Gastroesophageal sphincter (tissue), 4 donors: Measurements from ENCODE around the gene CERK. TPM values are rescaled to one million over a fixed set of nuclear protein-coding genes. Genes with fewer than 3 reads are reported as not detected.
A peak's percentile ranks its signal among the peaks of the same experiment; 100 is the strongest.

Experiments used
- ATAC-seq: fragments of 150-250 bp; one replicate; pipeline ENCODE4 v1.9.1; 2016; ENCODE audit warnings: mild to moderate bottlenecking, moderate library complexity
- H3K27ac ChIP-seq, 4 donors: fragments of 200-600 bp; sonication (generic) in 3 of 4; 1 replicate in 3 of 4; 2 replicates in 1 of 4; pipeline ENCODE4 v1.5.1; 2016 to 2019
- H3K27me3 ChIP-seq: fragments of 200-600 bp; sonication (generic); one replicate; pipeline ENCODE4 v1.5.1; 2019
- H3K36me3 ChIP-seq, 2 donors: fragments of 200-600 bp; sonication (generic); one replicate each; pipeline ENCODE4 v1.5.1; 2019; ENCODE audit warnings: control low read depth in 1 of 2
- H3K4me1 ChIP-seq, 3 donors: fragments of 200-600 bp; sonication (generic); 1 replicate in 2 of 3; 2 replicates in 1 of 3; pipeline ENCODE4 v1.5.1; 2016 to 2019; ENCODE audit warnings: control low read depth in 2 of 3
- H3K4me3 ChIP-seq, 2 donors: fragments of 200-600 bp; sonication (generic); one replicate each; pipeline ENCODE4 v1.5.1; 2019; ENCODE audit warnings: mild to moderate bottlenecking in 1 of 2, moderate library complexity in 1 of 2
- H3K9me3 ChIP-seq, 3 donors: fragments of 200-600 bp; sonication (generic); one replicate each; pipeline ENCODE4 v1.5.1; 2017 to 2019; ENCODE audit warnings: control low read depth in 2 of 3
- EP300 ChIP-seq: sonication (generic); formaldehyde crosslinking; IDR thresholded peaks from one replicate; pipeline ENCODE4 v1.6.1; 2017; ENCODE audit warnings: antibody characterized with exemption, mild to moderate bottlenecking
- POLR2A ChIP-seq, 2 donors: fragments of 450-650 bp; IDR thresholded peaks; one replicate each; pipeline ENCODE4 v1.6.1; 2017; ENCODE audit warnings: antibody characterized with exemption in 2 of 2, mild to moderate bottlenecking in 2 of 2, moderate library complexity in 1 of 2
- POLR2AphosphoS5 ChIP-seq: sonication (generic); formaldehyde crosslinking; IDR thresholded peaks from one replicate; pipeline ENCODE4 v1.6.1; 2017; ENCODE audit warnings: antibody characterized with exemption
- WGBS, 2 donors: methylation state at CpG; one replicate each; pipeline ENCODE4 v1.1.5; 2018; ENCODE audit warnings: low coverage in 1 of 2; 5-methylcytosine and 5-hydroxymethylcytosine counted together
- total RNA-seq, 4 donors: library from RNA; depleted of rRNA; stranded (reverse); fragments of >200 nt; gene quantifications; one replicate each; pipeline ENCODE4 v1.1.0, GENCODE V29; 2016
- TF ChIP-seq, protein P1 (sequence below), 4 experiments: fragments of 200-600 bp in 2 of 4; fragments of 450-650 bp in 2 of 4; sonication (generic) in 1 of 4; IDR thresholded peaks; one replicate each; pipeline ENCODE4 v1.5.1; 2017 to 2019; ENCODE audit warnings: antibody characterized with exemption in 4 of 4, mild to moderate bottlenecking in 2 of 4, moderate library complexity in 2 of 4

Gene CERK
- total RNA-seq, 4 donors from 2014 or later, result 44.6 to 55.9 (median 45.6) TPM

DNA sequence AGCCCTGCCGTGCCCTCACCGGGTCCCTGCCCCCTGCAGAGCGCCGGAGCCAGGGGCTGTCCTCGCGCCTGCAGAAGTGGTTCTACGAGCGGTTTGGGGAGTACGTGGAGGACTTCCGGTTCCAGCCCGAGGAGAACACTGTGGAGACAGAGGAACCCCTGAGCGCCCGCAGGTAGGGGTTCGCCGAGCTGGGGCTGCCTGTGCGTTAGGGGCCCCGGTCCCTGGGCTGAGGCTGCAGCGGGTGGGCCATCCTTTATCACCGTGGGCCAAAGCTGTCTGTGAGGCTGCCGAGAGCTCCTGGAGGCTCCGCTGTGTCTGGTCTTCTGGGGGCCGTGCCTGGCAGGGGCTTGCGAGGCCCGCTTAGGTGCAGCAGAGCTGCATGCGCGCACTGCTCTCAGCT lies 75.1 kb downstream of the CERK start:
- Histone ChIP-seq H3K4me3 (no peak overlapping the region), H3K27ac (no peak overlapping the region), H3K9me3 (no peaks in the 10 kb centered on the region), H3K27me3 (no peaks in the 10 kb centered on the region), H3K36me3 (peaks cover 0 to 80% of the 10 kb centered on the region in 2 donors), H3K4me1 (peaks cover 0 to 7% (median 0%) of the 10 kb centered on the region in 3 donors)
- ATAC-seq, result no peak
- TF ChIP-seq POLR2AphosphoS5 (no peak), POLR2A (IDR thresholded peaks at IDR 0.05) (peak in 1 of 2 donors; percentile 2), EP300 (no peak)
- 40 to 93% methylated on average over 1 to 3 of the region's 26 CpGs for WGBS, 2 donors

- no peaks in the 10 kb centered on the region for H3K9me3 ChIP-seq
- H3K36me3 ChIP-seq, result peaks cover 0 to 73% of the 10 kb centered on the region in 2 donors
- no peak for ATAC-seq
- TF ChIP-seq EP300 (no peak), POLR2AphosphoS5 (no peak), POLR2A (IDR thresholded peaks at IDR 0.05) (no peak)
- TF ChIP-seq, protein P1, sequence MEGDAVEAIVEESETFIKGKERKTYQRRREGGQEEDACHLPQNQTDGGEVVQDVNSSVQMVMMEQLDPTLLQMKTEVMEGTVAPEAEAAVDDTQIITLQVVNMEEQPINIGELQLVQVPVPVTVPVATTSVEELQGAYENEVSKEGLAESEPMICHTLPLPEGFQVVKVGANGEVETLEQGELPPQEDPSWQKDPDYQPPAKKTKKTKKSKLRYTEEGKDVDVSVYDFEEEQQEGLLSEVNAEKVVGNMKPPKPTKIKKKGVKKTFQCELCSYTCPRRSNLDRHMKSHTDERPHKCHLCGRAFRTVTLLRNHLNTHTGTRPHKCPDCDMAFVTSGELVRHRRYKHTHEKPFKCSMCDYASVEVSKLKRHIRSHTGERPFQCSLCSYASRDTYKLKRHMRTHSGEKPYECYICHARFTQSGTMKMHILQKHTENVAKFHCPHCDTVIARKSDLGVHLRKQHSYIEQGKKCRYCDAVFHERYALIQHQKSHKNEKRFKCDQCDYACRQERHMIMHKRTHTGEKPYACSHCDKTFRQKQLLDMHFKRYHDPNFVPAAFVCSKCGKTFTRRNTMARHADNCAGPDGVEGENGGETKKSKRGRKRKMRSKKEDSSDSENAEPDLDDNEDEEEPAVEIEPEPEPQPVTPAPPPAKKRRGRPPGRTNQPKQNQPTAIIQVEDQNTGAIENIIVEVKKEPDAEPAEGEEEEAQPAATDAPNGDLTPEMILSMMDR (IDR thresholded peaks at IDR 0.05), result no peak
- no peaks in the 10 kb centered on the region for H3K27me3 ChIP-seq
- no CpG with 5 or more reads among the region's 15 CpGs for WGBS, 2 donors
- H3K4me1 ChIP-seq, result peaks cover 0 to 7% (median 0%) of the 10 kb centered on the region in 3 donors
- no peak overlapping the region for H3K27ac ChIP-seq
- H3K4me3 ChIP-seq, result no peak overlapping the region
Measured at GRCh38 chr22:46662226-46662625, 75.8 kb downstream of the CERK start.

DNA sequence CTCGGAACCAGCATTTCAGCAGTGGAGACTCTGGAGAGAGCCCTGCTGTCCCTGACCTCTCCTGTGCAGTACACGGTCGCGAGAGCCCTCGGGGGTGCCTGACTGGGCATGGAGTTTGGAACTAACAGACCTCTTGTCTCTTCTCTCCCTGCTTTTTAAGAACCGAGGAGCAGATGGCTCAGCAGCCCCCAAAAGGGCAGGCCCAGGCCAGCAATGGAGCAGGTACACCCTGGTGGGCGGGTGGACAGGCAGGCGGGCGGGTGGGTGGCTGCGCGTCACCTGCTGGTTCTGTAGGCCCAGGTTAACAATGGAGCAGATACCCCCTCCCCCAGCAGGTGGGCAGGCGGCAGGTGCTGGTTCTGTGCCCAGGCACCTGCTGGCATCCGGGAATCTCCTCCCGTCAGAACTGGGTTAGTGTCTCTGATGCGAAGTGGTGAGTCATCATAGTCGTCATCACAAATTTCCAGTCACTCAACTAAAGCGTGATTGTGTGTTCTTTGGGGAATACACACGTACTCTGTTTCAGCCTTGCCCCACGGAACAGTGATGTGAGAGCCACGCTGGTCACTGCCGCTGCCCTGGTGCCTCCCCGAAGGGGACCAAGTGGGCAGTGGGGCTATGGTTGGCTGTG lies 76.7 kb downstream of the CERK start:
- ATAC-seq, result no peak
- Histone ChIP-seq H3K9me3 (no peaks in the 10 kb centered on the region), H3K36me3 (peaks cover 0 to 64% of the 10 kb centered on the region in 2 donors), H3K27ac (no peak overlapping the region), H3K4me1 (peaks cover 0 to 7% (median 0%) of the 10 kb centered on the region in 3 donors), H3K27me3 (no peaks in the 10 kb centered on the region), H3K4me3 (no peak overlapping the region)
- TF ChIP-seq POLR2A (IDR thresholded peaks at IDR 0.05) (no peak), EP300 (no peak), POLR2AphosphoS5 (no peak)
- TF ChIP-seq, protein P1 (IDR thresholded peaks at IDR 0.05), result no peak
- 82 to 90% methylated on average over 5 to 10 of the region's 22 CpGs for WGBS, 2 donors

GRCh38 chr22:46660604-46661201 lies 77.3 kb downstream of the CERK start:
- TF ChIP-seq EP300 (no peak), POLR2AphosphoS5 (no peak), POLR2A (IDR thresholded peaks at IDR 0.05) (no peak)
- TF ChIP-seq, protein P1 (IDR thresholded peaks at IDR 0.05), result no peak
- H3K4me1 ChIP-seq, result peaks cover 0 to 7% (median 0%) of the 10 kb centered on the region in 3 donors
- H3K27ac ChIP-seq, result no peak overlapping the region
- H3K4me3 ChIP-seq, result no peak overlapping the region
- no peaks in the 10 kb centered on the region for H3K27me3 ChIP-seq
- no peak for ATAC-seq
- WGBS, 2 donors, result 38 to 82% methylated on average over 3 to 4 of the region's 11 CpGs
- H3K36me3 ChIP-seq, result peaks cover 0 to 58% of the 10 kb centered on the region in 2 donors
- no peaks in the 10 kb centered on the region for H3K9me3 ChIP-seq

DNA sequence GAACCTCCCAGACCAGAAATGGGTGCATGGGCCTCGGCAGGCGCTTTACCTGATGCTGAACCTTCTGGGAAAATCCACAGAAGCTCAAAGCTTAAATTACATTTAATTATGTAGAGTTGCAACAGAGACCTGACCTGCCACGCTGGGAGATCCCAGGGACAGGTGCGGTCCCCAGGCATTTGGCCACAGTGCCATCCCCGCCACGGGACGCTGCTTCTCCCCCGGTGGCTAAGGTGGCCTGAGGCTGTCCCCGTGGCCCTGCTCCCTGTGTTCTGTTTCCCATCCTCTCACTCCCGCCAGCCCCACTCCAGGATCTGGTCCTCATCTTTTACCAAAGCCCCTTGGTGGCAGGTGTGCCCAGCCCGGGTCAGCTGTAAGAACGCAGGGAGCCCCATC lies 78.3 kb downstream of the CERK start:
- TF ChIP-seq EP300 (no peak), POLR2AphosphoS5 (no peak), POLR2A (IDR thresholded peaks at IDR 0.05) (no peak)
- TF ChIP-seq, protein P1 (IDR thresholded peaks at IDR 0.05), result no peak
- WGBS, 2 donors, result no CpG with 5 or more reads among the region's 12 CpGs
- no peaks in the 10 kb centered on the region for H3K9me3 ChIP-seq
- no peak overlapping the region for H3K4me3 ChIP-seq
- H3K27ac ChIP-seq, result no peak overlapping the region
- no peak for ATAC-seq
- H3K27me3 ChIP-seq, result no peaks in the 10 kb centered on the region
- H3K36me3 ChIP-seq, result peaks cover 0 to 49% of the 10 kb centered on the region in 2 donors
- peaks cover 0 to 7% (median 0%) of the 10 kb centered on the region in 3 donors for H3K4me1 ChIP-seq
